ENCODE data around the gene FAM241A. TPM values are rescaled to one million over a fixed set of nuclear protein-coding genes. Genes with fewer than 3 reads are reported as not detected.

Gene FAM241A
- total and polyA plus RNA-seq, 9 of the 15 experiments (the other 6 are each of a cell fraction or from before 2014, with no cell fraction given), result 2.3 to 8.5 (median 5.3) TPM

DNA sequence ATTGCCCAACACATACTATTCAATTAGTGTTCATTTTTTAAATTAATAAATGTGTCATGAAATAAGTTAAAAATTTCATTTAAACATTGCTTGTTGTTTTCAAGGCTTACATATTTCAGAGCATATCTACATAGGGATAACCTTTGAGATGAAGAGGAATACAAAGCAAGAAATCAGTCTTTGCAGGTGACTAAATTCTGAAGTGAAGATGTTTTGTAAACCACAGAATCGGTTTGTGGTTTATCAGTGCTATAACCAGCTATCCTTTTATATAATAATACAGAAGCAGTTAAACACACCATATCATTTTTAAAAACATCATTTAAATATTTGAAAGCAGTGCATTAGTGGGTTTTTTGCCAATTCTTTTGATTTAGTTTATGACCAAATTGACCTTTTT, 26.9 kb downstream of the FAM241A start:
- Histone ChIP-seq H3K4me1 (replicated peaks in 1 of 2; ENCODE audit: control insufficient read depth in 2 of 2, insufficient read depth in 2 of 2, low read length in 2 of 2) (peaks cover 5 to 21% of the 10 kb centered on the region in 2 experiments; a peak in 4 of 5 replicates), H2AFZ (ENCODE audit: low read depth, low read length) (no peak overlapping the region)
- WGBS (ENCODE audit: insufficient coverage, low coverage, missing lambda C conversion rate), result 85% methylated on average over 1 of the region's 1 CpG

More for the DNA sequence above, 26.9 kb downstream of the FAM241A start:
- no peaks in the 10 kb centered on the region for H3K9me1 ChIP-seq (ENCODE audit: control insufficient read depth, insufficient read depth, low read length)
- FAIRE-seq, result no peak
- peaks cover 23% of the 10 kb centered on the region; the same call in 2 of the 3 replicates for H3K79me2 ChIP-seq (ENCODE audit: control insufficient read depth, insufficient read depth, low read length)
- no peak for DNase-seq (ENCODE audit: extremely low read depth in 1 of 4, low spot score in 3 of 4)
- no TSS peak for BruUV-seq (replicated peaks)
- in situ Hi-C loops (cut with MboI) (no loop called here), intact Hi-C loops (cut with micrococcal nuclease) (no loop called here)
- no peak overlapping the region for H3K4me3 ChIP-seq
- no peak for ATAC-seq
- no peak overlapping the region for H3K9ac ChIP-seq (ENCODE audit: insufficient read depth in 1 of 2, low read depth in 2 of 2, low read length in 2 of 2)
- H4K20me1 ChIP-seq (replicated peaks; ENCODE audit: control insufficient read depth, insufficient read depth, low read length), result no peaks in the 10 kb centered on the region
- POLR2A ChIA-PET, result no interaction called here
- no peak overlapping the region for H3K4me2 ChIP-seq (ENCODE audit: insufficient read depth, low read length)
- H3K36me3 ChIP-seq (ENCODE audit: control insufficient read depth, insufficient read depth, low read length), result peaks cover 17% of the 10 kb centered on the region; the same call in 2 of the 3 replicates
- peaks cover 3% of the 10 kb centered on the region; the same call in 1 of the 2 replicates for H3K9me3 ChIP-seq (replicated peaks; ENCODE audit: control insufficient read depth, insufficient read depth, low read depth, low read length)
- no peaks in the 10 kb centered on the region for H3K27me3 ChIP-seq (ENCODE audit: control insufficient read depth in 2 of 2, insufficient read depth in 2 of 2, low read length in 2 of 2)
- CTCF ChIA-PET (ENCODE audit: low intra/inter-chr PET ratio), result no interaction called here
- TF ChIP-seq, protein P1, sequence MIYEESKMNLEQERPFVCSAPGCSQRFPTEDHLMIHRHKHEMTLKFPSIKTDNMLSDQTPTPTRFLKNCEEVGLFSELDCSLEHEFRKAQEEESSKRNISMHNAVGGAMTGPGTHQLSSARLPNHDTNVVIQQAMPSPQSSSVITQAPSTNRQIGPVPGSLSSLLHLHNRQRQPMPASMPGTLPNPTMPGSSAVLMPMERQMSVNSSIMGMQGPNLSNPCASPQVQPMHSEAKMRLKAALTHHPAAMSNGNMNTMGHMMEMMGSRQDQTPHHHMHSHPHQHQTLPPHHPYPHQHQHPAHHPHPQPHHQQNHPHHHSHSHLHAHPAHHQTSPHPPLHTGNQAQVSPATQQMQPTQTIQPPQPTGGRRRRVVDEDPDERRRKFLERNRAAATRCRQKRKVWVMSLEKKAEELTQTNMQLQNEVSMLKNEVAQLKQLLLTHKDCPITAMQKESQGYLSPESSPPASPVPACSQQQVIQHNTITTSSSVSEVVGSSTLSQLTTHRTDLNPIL (CRISPR knock-in tag; IDR thresholded peaks at IDR 0.05), result no peak
- no peak for TF ChIP-seq L3MBTL2 (IDR thresholded peaks at IDR 0.05)
- no peak for TF ChIP-seq TBP (optimal IDR thresholded peaks at IDR 0.05; ENCODE audit: low read depth, low read length)
- TF ChIP-seq RB1 (IDR thresholded peaks at IDR 0.05; ENCODE audit: low read depth), result no peak
- TF ChIP-seq MTF1 (CRISPR knock-in tag; IDR thresholded peaks at IDR 0.05; ENCODE audit: borderline replicate concordance), result no peak
- TF ChIP-seq ZKSCAN8 (CRISPR knock-in tag; IDR thresholded peaks at IDR 0.05), result no peak
- TF ChIP-seq HEY1 (CRISPR knock-in tag; IDR thresholded peaks at IDR 0.05; ENCODE audit: borderline replicate concordance), result no peak
- TF ChIP-seq, protein P2, sequence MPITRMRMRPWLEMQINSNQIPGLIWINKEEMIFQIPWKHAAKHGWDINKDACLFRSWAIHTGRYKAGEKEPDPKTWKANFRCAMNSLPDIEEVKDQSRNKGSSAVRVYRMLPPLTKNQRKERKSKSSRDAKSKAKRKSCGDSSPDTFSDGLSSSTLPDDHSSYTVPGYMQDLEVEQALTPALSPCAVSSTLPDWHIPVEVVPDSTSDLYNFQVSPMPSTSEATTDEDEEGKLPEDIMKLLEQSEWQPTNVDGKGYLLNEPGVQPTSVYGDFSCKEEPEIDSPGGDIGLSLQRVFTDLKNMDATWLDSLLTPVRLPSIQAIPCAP (CRISPR knock-in tag; IDR thresholded peaks at IDR 0.05; ENCODE audit: borderline replicate concordance), result no peak
- TF ChIP-seq DIDO1 (tag; IDR thresholded peaks at IDR 0.05; ENCODE audit: low read depth), result no peak
- TF ChIP-seq CREM (IDR thresholded peaks at IDR 0.05; ENCODE audit: low read depth), result no peak
- no peak for TF ChIP-seq ZSCAN32 (CRISPR knock-in tag; IDR thresholded peaks at IDR 0.05)
- no peak for TF ChIP-seq ELF2 (CRISPR knock-in tag; IDR thresholded peaks at IDR 0.05)
- no peak for TF ChIP-seq ZNF165 (CRISPR knock-in tag; IDR thresholded peaks at IDR 0.05; ENCODE audit: borderline replicate concordance)
- no peak for TF ChIP-seq MAFF (IDR thresholded peaks at IDR 0.05; ENCODE audit: low read length)
- TF ChIP-seq FUS (optimal IDR thresholded peaks at IDR 0.05; ENCODE audit: low read depth, low read length), result no peak
- TF ChIP-seq SMARCC2 (IDR thresholded peaks at IDR 0.05; ENCODE audit: low read depth), result no peak
- no peak overlapping the region for H3K27ac ChIP-seq (ENCODE audit: extremely low read depth, low read depth, low read length)

Measured in K562 (cell line).